H1 (cell line): ENCODE measurements around the gene MBNL2. TPM values are rescaled to one million over a fixed set of nuclear protein-coding genes. Genes with fewer than 3 reads are reported as not detected.

Source experiments
- CTBP2 ChIP-seq: IDR thresholded peaks from 2 replicates; pipeline ENCODE4 v1.7.0; 2011; ENCODE audit warnings: borderline replicate concordance, mild to moderate bottlenecking, moderate library complexity, mixed read lengths, low read length; ENCODE audit not compliant: insufficient read depth, insufficient read length
- NANOG ChIP-seq: IDR thresholded peaks from 2 replicates; pipeline ENCODE4 v1.6.1; 2011; ENCODE audit warnings: low read length, low read depth, mild to moderate bottlenecking, inconsistent platforms; ENCODE audit not compliant: insufficient read depth, poor library complexity, severe bottlenecking
- RNF2 ChIP-seq: fragments of 200-900, 300-1000 bp; sonication (generic); IDR thresholded peaks from 2 replicates; pipeline ENCODE4 v1.7.1; 2016; ENCODE audit warnings: borderline replicate concordance, low read depth, mild to moderate bottlenecking, antibody characterized with exemption, low read length; ENCODE audit not compliant: poor library complexity, severe bottlenecking; ENCODE audit errors: missing control alignments
- SAP30 ChIP-seq: fragments of 300-600 bp; sonication (generic); IDR thresholded peaks from 2 replicates; pipeline ENCODE4 v1.7.1; 2012; ENCODE audit warnings: low read length, moderate library complexity, mild to moderate bottlenecking, inconsistent platforms; ENCODE audit not compliant: insufficient read depth, insufficient replicate concordance
- polyA plus RNA-seq, 7 experiments: library from polyadenylated mRNA; depleted of rRNA in 3 of 7; stranded (reverse) in 5 of 7; unstranded in 2 of 7; fragments of >200 nt in 5 of 7; fragments of 200-250 nt in 2 of 7; gene quantifications; 1 replicate in 5 of 7; 2 replicates in 1 of 7; 4 replicates in 1 of 7; pipeline versions ENCODE4 v1.2.1 to v1.2.3, GENCODE V29; 2011 to 2013; ENCODE audit warnings: missing spikeins in 2 of 7, mixed read lengths in 2 of 7
- total RNA-seq: library from RNA; stranded (reverse); fragmentation: NEBNext Ultra II Directional; extraction: Animal tissue kit (Norgen Biotek cat#: 25700); gene quantifications from 2 replicates; pipeline ENCODE4 v1.2.1, GENCODE V29; 2021
- TF ChIP-seq, protein P1 (sequence below): fragments of 300-600 bp; sonication (generic); IDR thresholded peaks from 2 replicates; pipeline ENCODE4 v1.7.1; 2012; ENCODE audit warnings: low read length, moderate library complexity, mild to moderate bottlenecking, inconsistent platforms; ENCODE audit not compliant: insufficient replicate concordance
- TF ChIP-seq, protein P2 (sequence below): IDR thresholded peaks from 2 replicates; pipeline ENCODE4 v1.6.1; 2011; ENCODE audit warnings: low read length, improper control_type of control experiment

MBNL2 gene
- total and polyA plus RNA-seq, 2 of the 8 experiments (the other 6 are each of a cell fraction or from before 2014, with no cell fraction given): 1.0 to 2.6 TPM

DNA sequence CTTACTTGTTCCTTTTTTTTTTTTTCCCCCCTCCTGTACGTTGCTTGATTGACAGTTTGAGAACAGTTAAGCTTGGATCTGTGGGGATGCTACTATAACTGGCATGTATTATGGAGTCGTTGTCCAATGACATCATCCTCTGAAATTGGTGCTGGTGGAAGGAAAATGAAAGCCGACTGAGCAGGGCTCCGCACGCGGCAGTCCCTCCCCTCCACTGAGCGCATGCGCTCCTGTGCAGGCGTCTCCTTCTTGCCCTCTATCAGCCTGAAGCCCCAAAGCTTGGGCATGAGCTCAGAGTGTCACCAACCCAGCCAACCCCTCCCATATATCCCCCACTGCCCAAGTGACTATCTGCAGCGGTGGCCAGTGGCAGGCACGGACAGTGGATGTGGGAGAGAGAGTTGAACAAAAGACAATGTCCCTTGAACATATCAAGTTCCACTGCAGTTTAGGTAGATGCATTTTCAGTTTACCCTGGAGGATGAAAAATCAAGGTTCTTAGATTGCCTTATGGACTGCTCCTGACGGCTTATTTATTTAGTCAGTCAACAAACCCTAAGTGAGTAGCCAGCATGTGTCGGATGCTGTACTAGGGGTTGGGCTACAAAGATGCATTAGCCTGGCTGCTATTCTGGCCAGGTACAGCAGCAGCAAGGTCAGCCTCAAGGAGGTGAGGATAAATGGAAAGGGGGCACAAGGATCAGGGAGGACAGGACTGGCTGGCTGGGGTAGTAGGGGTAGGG lies 20.8 kb downstream of the MBNL2 start (continued):
- TF ChIP-seq, protein P1, sequence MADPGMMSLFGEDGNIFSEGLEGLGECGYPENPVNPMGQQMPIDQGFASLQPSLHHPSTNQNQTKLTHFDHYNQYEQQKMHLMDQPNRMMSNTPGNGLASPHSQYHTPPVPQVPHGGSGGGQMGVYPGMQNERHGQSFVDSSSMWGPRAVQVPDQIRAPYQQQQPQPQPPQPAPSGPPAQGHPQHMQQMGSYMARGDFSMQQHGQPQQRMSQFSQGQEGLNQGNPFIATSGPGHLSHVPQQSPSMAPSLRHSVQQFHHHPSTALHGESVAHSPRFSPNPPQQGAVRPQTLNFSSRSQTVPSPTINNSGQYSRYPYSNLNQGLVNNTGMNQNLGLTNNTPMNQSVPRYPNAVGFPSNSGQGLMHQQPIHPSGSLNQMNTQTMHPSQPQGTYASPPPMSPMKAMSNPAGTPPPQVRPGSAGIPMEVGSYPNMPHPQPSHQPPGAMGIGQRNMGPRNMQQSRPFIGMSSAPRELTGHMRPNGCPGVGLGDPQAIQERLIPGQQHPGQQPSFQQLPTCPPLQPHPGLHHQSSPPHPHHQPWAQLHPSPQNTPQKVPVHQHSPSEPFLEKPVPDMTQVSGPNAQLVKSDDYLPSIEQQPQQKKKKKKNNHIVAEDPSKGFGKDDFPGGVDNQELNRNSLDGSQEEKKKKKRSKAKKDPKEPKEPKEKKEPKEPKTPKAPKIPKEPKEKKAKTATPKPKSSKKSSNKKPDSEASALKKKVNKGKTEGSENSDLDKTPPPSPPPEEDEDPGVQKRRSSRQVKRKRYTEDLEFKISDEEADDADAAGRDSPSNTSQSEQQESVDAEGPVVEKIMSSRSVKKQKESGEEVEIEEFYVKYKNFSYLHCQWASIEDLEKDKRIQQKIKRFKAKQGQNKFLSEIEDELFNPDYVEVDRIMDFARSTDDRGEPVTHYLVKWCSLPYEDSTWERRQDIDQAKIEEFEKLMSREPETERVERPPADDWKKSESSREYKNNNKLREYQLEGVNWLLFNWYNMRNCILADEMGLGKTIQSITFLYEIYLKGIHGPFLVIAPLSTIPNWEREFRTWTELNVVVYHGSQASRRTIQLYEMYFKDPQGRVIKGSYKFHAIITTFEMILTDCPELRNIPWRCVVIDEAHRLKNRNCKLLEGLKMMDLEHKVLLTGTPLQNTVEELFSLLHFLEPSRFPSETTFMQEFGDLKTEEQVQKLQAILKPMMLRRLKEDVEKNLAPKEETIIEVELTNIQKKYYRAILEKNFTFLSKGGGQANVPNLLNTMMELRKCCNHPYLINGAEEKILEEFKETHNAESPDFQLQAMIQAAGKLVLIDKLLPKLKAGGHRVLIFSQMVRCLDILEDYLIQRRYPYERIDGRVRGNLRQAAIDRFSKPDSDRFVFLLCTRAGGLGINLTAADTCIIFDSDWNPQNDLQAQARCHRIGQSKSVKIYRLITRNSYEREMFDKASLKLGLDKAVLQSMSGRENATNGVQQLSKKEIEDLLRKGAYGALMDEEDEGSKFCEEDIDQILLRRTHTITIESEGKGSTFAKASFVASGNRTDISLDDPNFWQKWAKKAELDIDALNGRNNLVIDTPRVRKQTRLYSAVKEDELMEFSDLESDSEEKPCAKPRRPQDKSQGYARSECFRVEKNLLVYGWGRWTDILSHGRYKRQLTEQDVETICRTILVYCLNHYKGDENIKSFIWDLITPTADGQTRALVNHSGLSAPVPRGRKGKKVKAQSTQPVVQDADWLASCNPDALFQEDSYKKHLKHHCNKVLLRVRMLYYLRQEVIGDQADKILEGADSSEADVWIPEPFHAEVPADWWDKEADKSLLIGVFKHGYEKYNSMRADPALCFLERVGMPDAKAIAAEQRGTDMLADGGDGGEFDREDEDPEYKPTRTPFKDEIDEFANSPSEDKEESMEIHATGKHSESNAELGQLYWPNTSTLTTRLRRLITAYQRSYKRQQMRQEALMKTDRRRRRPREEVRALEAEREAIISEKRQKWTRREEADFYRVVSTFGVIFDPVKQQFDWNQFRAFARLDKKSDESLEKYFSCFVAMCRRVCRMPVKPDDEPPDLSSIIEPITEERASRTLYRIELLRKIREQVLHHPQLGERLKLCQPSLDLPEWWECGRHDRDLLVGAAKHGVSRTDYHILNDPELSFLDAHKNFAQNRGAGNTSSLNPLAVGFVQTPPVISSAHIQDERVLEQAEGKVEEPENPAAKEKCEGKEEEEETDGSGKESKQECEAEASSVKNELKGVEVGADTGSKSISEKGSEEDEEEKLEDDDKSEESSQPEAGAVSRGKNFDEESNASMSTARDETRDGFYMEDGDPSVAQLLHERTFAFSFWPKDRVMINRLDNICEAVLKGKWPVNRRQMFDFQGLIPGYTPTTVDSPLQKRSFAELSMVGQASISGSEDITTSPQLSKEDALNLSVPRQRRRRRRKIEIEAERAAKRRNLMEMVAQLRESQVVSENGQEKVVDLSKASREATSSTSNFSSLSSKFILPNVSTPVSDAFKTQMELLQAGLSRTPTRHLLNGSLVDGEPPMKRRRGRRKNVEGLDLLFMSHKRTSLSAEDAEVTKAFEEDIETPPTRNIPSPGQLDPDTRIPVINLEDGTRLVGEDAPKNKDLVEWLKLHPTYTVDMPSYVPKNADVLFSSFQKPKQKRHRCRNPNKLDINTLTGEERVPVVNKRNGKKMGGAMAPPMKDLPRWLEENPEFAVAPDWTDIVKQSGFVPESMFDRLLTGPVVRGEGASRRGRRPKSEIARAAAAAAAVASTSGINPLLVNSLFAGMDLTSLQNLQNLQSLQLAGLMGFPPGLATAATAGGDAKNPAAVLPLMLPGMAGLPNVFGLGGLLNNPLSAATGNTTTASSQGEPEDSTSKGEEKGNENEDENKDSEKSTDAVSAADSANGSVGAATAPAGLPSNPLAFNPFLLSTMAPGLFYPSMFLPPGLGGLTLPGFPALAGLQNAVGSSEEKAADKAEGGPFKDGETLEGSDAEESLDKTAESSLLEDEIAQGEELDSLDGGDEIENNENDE: no peak
- no peak for TF ChIP-seq CTBP2
- TF ChIP-seq RNF2: no peak
- TF ChIP-seq NANOG: no peak
- TF ChIP-seq SAP30: no peak
- TF ChIP-seq, protein P2, sequence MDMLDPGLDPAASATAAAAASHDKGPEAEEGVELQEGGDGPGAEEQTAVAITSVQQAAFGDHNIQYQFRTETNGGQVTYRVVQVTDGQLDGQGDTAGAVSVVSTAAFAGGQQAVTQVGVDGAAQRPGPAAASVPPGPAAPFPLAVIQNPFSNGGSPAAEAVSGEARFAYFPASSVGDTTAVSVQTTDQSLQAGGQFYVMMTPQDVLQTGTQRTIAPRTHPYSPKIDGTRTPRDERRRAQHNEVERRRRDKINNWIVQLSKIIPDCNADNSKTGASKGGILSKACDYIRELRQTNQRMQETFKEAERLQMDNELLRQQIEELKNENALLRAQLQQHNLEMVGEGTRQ: no peak
- TF ChIP-seq, all 59 proteins: peak for 0
